Ovary (tissue), 9 donors: ENCODE results near the gene KRT82. TPM values are rescaled to one million over a fixed set of nuclear protein-coding genes. Genes with fewer than 3 reads are reported as not detected.

Experiments used
- DNase-seq, 5 donors: peaks; one replicate each; pipeline ENCODE4 v3.0.0-alpha.2; 2019 to 2020
- H3K27ac ChIP-seq, 2 donors: fragments of 200-600 bp; one replicate each; pipeline versions ENCODE4 v1.5.1 to v1.8.0; 2019 to 2022
- H3K27me3 ChIP-seq: fragments of 200-600 bp; one replicate; pipeline ENCODE4 v1.8.0; 2022
- H3K36me3 ChIP-seq: fragments of 200-600 bp; sonication (generic); one replicate; pipeline ENCODE4 v1.5.1; 2019
- H3K4me1 ChIP-seq: one replicate; pipeline ENCODE4 v1.8.1; 2013; ENCODE audit warnings: mild to moderate bottlenecking, moderate library complexity; ENCODE audit not compliant: insufficient read depth
- H3K4me3 ChIP-seq: fragments of 200-600 bp; sonication (generic); one replicate; pipeline ENCODE4 v1.5.1; 2017
- H3K9me3 ChIP-seq, 2 donors: fragments of 200-600 bp in 1 of 2; sonication (generic) in 1 of 2; one replicate each; pipeline versions ENCODE4 v1.5.1 to v1.8.1; 2013 to 2019; ENCODE audit warnings: mild to moderate bottlenecking in 1 of 2, moderate library complexity in 1 of 2
- EP300 ChIP-seq: sonication (generic); formaldehyde crosslinking; IDR thresholded peaks from one replicate; pipeline ENCODE4 v1.6.1; 2017; ENCODE audit warnings: antibody characterized with exemption
- POLR2A ChIP-seq: fragments of 450-650 bp; IDR thresholded peaks from one replicate; pipeline ENCODE4 v1.6.1; 2017; ENCODE audit warnings: antibody characterized with exemption, mild to moderate bottlenecking, moderate library complexity
- WGBS, 3 donors: extraction: QIAGEN DNeasy Blood & Tissue Kit in 1 of 3; methylation state at CpG; one replicate each; pipeline versions ENCODE4 v1.1.5 to v1.1.7; 2013 to 2017; 5-methylcytosine and 5-hydroxymethylcytosine counted together
- intact Hi-C, 4 donors: fragments of 100-400 bp; cut with DNase I; formaldehyde crosslinking; loops; one replicate each; pipeline versions ENCODE4 v1.11.0 to v1.15.1; 2022 to 2023
- polyA plus RNA-seq, 2 donors: library from polyadenylated mRNA; stranded (reverse); fragments of 200-250 nt in 1 of 2; fragments of 350-450 nt in 1 of 2; fragmentation: Illumina TruSeq in 1 of 2; extraction: RNeasy Lipid Tissue Mini Kit (QIAGEN cat#74804) in 1 of 2; gene quantifications; one replicate each; pipeline ENCODE4 v1.2.3, GENCODE V29; 2013 to 2014
- total RNA-seq, 7 donors: library from RNA; depleted of rRNA in 2 of 7; stranded (reverse); fragments of >200 nt in 2 of 7; fragmentation: NEBNext Ultra II Directional in 3 of 7; extraction: Animal tissue kit (Norgen Biotek cat#: 25700) in 3 of 7; gene quantifications; one replicate each; pipeline versions ENCODE4 v1.1.0 to v1.2.4, GENCODE V29; 2016 to 2023
- TF ChIP-seq, protein P1 (sequence below), 3 donors: fragments of 450-650 bp in 2 of 3; fragments of 200-600 bp in 1 of 3; IDR thresholded peaks; one replicate each; pipeline versions ENCODE4 v1.5.1 to v1.8.0; 2016 to 2022; ENCODE audit warnings: antibody characterized with exemption in 3 of 3, mild to moderate bottlenecking in 1 of 3
- donor health status: DM: no; HTN: no; CAD: no; lungs with moderate emphysema.
- donor health status: DM: no; HTN: no; CAD: no.
- donor health status: Bipolar disorder and iron deficiency.
- donor health status: DM: yes; HTN: yes; CAD: no.
- donor health status: DM: no; HTN: no; CAD: no.
- donor health status: DM: yes; HTN: yes; CAD: no.

KRT82 gene
- total and polyA plus RNA-seq, 9 donors: not detected

DNA sequence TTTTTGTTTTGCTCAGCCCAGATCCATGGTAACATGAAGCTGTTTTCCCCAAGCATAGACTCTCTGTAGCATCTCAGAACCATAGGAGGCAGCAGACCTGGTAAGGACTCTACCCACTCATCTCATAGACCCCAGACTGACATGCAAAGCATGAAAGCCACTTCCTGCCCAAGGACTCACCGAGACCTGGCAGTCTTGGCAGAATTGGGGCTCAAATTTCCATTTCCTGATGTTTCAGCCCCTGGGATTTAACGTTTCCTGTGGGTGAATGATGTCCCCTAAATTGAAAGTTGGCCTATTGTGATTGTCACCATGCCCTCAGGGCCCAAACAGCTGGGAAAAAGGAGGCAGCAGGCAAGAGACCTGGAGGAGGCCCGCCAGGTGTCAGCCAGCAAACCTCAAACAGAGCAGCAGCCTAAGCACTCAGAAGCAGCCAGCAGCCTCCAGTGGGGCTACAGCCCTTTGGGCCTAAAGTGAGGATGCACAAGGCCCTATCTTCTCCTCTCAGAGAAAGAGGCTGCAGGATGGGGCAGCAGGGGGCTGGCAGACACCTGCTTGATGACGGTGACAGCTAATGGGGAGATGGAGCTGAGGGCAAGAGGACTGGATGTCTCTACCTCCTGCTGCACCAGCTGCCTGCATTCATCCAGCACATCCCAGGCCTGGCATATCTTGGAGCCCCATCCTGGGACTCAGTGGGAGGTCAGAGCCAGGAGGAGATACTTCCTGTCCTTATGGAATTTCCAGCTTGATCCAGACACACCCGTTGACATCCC, 47.4 kb downstream of the KRT82 start:
- 72 to 82% (median 79%) methylated on average over 5 of the region's 5 CpGs for WGBS, 3 donors
- TF ChIP-seq POLR2A (no peak), EP300 (no peak)
- TF ChIP-seq, protein P1, sequence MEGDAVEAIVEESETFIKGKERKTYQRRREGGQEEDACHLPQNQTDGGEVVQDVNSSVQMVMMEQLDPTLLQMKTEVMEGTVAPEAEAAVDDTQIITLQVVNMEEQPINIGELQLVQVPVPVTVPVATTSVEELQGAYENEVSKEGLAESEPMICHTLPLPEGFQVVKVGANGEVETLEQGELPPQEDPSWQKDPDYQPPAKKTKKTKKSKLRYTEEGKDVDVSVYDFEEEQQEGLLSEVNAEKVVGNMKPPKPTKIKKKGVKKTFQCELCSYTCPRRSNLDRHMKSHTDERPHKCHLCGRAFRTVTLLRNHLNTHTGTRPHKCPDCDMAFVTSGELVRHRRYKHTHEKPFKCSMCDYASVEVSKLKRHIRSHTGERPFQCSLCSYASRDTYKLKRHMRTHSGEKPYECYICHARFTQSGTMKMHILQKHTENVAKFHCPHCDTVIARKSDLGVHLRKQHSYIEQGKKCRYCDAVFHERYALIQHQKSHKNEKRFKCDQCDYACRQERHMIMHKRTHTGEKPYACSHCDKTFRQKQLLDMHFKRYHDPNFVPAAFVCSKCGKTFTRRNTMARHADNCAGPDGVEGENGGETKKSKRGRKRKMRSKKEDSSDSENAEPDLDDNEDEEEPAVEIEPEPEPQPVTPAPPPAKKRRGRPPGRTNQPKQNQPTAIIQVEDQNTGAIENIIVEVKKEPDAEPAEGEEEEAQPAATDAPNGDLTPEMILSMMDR (IDR thresholded peaks at IDR 0.05): no peak
- Histone ChIP-seq H3K27me3 (no peaks in the 10 kb centered on the region), H3K4me1 (no peaks in the 10 kb centered on the region), H3K36me3 (no peaks in the 10 kb centered on the region), H3K27ac (no peak overlapping the region), H3K4me3 (no peak overlapping the region), H3K9me3 (no peaks in the 10 kb centered on the region)
- no peak for DNase-seq
- intact Hi-C loops: no loop called here

DNA sequence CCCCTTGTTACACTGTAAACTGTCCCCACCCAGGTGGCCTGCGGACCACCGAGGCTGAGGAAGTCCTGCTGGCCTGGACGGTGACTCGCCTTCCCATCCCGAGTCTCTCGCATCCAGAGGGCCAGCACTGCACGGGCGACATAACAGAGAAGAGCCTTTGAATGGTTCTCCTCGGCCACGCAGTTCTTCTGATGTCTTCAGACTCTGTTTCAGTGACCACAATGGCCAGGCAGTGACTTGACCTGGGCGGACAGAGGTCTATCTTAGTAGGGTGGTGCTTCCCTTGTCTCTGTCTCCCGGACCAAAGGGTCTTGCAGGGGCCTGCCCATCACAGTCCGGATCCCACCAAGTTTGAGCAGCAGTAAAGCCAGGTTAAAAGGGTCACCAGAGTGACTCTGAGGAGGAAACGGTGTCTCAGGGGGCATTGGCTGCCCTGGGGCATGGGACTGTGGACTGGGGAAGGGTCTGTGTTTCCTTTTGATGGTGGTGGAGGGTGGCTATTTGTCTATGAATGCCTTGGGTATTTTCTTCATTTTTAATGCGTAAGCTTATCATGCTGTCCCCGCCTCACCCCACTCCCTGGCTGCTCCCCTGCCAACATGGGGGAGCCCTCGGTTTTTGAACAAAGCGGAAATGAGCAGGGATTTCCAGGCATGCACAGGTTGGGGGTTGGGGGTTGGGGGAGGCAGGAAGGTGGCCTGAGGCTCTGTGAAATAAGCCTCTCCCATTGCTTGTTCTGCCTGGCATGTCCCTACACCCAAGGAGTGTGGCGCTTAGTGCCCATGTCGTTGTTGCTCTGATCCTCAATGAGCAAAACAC, 49.2 kb downstream of the KRT82 start:
- Histone ChIP-seq H3K36me3 (no peaks in the 10 kb centered on the region), H3K4me1 (no peaks in the 10 kb centered on the region), H3K9me3 (no peaks in the 10 kb centered on the region), H3K27me3 (no peaks in the 10 kb centered on the region), H3K4me3 (no peak overlapping the region), H3K27ac (no peak overlapping the region)
- 82 to 86% (median 85%) methylated on average over 20 of the region's 20 CpGs for WGBS, 3 donors
- DNase-seq: no peak
- intact Hi-C loops: no loop called here
- TF ChIP-seq EP300 (no peak), POLR2A (no peak)
- TF ChIP-seq, protein P1 (IDR thresholded peaks at IDR 0.05): no peak

DNA sequence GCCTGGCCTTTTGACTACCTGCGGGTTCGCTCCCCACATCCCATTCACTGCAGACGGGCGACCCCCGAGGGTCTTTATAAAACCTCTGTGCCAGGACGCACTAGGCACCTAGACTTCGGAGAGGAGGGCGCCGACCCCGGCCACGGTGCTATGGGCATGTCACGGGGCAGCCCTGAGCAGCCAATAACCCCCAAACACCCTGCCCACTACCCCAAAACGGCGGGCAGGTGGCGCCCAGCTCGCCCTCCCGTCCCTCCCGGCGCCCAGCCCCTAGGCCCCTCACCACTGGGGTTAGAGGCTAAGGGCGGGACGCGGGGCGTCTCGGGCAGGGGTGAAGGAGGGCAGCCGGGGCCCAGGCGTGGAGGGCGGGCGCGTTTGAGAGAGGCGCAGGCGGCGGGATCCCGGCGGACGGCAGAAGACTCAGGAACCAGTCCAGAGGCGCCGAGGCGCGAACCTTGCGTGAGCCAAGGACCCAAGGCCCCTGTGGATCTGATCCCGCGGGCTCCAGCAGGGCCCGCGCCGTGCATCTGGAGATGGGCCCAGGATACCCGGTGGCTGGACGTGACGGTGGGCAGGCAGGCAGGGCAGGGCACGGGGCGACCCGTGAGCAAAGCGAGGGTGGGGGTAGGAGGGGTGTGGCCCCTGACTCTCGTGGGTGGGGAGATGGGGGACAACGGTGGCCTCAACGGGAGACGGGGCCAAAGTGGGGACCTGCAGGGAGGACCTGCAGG, 49.9 kb downstream of the KRT82 start:
- WGBS, 3 donors: 91 to 93% (median 93%) methylated on average over 56 of the region's 56 CpGs
- Histone ChIP-seq H3K27me3 (no peaks in the 10 kb centered on the region), H3K4me1 (no peaks in the 10 kb centered on the region), H3K4me3 (no peak overlapping the region), H3K36me3 (no peaks in the 10 kb centered on the region), H3K27ac (no peak overlapping the region), H3K9me3 (no peaks in the 10 kb centered on the region)
- TF ChIP-seq POLR2A: no peak
- TF ChIP-seq, protein P1 (IDR thresholded peaks at IDR 0.05): no peak
- TF ChIP-seq EP300: no peak
- DNase-seq: no peak
- intact Hi-C loops: no loop called here

DNA sequence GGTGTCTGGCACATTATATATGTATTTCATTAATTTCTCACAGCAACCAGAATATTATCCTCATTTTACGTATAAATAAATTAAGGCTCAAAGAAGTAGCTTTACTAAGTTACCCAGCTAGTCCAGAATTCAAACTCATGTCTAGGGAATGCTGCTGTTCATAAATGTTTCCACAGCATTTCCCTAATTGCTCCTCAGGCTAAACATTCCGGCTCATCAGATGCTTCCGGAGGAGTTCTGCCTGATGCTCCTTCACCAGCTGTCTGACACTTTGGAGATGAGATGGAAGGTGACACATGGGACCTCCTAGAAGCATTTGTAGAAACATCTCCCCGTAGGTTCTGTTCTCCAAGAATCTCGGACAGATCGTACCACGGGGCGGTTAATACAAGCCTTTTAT, 51.0 kb downstream of the KRT82 start:
- no peaks in the 10 kb centered on the region for H3K4me1 ChIP-seq
- no peaks in the 10 kb centered on the region for H3K9me3 ChIP-seq
- no peak overlapping the region for H3K4me3 ChIP-seq
- H3K36me3 ChIP-seq: no peaks in the 10 kb centered on the region
- intact Hi-C loops: no loop called here
- H3K27ac ChIP-seq: no peak overlapping the region
- H3K27me3 ChIP-seq: no peaks in the 10 kb centered on the region
- TF ChIP-seq, protein P1 (IDR thresholded peaks at IDR 0.05): no peak
- TF ChIP-seq POLR2A (no peak), EP300 (no peak)
- no peak for DNase-seq
- 82 to 90% (median 84%) methylated on average over 8 of the region's 8 CpGs for WGBS, 3 donors
